ENCODE results near the gene ARMC3.

Gene ARMC3

GRCh38 chr10:23081221-23081750 lies 153.4 kb downstream of the ARMC3 start:
- no peak for DNase-seq

DNA sequence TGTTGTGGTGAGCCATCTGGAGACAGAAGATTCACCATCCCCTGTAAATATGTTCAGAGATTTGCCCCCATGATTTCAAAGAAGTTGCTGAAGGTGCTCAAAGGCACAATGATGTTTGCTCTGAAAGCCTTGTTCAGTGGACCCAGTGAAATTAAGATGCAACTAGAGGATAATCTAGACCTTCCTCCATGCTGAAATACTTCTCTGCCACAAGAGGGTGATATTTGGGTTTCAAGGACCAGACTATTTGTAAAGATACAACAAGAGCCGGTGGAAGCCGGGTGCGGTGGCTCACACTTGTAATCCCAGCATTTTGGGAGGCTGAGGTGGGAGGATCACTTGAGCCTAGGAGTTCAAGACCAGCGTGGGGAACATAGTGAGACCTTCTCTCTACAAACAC lies 154.0 kb downstream of the ARMC3 start:
- DNase-seq, result peak; percentile 28

Data from hematopoietic multipotent progenitor cell treated with erythropoietin and hydrocortisone succinate and interleukin-3 and kit ligand, for 6 days (in vitro differentiated cells).